Measurements from ENCODE around the gene C18orf63.

DNA sequence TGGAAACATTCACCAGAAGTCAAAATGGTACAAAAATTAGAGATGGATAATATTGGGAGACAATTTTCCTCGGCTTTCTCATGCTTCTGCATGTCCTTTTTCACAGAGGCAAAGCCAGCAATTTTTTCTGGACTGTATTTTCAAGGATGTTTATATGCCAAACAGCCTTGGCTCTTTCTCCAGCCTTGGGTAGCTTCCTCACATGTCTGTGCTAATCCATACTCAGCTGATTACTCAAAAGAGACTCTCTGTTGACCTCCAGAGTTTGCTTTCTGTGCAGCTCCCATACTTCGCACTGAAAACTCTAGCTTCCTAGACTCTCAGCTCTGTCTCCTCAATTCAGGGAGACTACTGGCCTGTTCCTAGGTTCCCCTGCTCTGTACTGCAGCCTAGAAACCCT lies 10.6 kb downstream of the C18orf63 start:
- TF ChIP-seq POLR2A (IDR thresholded peaks at IDR 0.05) (no peak), POLR2AphosphoS5 (IDR thresholded peaks at IDR 0.05) (no peak)
- TF ChIP-seq, protein P1, sequence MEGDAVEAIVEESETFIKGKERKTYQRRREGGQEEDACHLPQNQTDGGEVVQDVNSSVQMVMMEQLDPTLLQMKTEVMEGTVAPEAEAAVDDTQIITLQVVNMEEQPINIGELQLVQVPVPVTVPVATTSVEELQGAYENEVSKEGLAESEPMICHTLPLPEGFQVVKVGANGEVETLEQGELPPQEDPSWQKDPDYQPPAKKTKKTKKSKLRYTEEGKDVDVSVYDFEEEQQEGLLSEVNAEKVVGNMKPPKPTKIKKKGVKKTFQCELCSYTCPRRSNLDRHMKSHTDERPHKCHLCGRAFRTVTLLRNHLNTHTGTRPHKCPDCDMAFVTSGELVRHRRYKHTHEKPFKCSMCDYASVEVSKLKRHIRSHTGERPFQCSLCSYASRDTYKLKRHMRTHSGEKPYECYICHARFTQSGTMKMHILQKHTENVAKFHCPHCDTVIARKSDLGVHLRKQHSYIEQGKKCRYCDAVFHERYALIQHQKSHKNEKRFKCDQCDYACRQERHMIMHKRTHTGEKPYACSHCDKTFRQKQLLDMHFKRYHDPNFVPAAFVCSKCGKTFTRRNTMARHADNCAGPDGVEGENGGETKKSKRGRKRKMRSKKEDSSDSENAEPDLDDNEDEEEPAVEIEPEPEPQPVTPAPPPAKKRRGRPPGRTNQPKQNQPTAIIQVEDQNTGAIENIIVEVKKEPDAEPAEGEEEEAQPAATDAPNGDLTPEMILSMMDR (IDR thresholded peaks at IDR 0.05): no peak
